Activated T-cell treated with anti-CD3 and anti-CD28 coated beads, Interleukin-2, amount 50 U/mL, for 1 hour (primary cell): ENCODE measurements around the gene RUSF1.
"Not testable (repeated sequence)": the region's sequence is repeated elsewhere in the genome, so short reads cannot be mapped to it uniquely, and the experiment has no call there.

ENCODE experiments used
- DNase-seq: peaks from one replicate; pipeline ENCODE4 v3.0.0-alpha.2; 2020

Gene RUSF1

GRCh38 chr16:31485571-31485970 lies 22.6 kb downstream of the RUSF1 start:
- DNase-seq: no peak

DNA sequence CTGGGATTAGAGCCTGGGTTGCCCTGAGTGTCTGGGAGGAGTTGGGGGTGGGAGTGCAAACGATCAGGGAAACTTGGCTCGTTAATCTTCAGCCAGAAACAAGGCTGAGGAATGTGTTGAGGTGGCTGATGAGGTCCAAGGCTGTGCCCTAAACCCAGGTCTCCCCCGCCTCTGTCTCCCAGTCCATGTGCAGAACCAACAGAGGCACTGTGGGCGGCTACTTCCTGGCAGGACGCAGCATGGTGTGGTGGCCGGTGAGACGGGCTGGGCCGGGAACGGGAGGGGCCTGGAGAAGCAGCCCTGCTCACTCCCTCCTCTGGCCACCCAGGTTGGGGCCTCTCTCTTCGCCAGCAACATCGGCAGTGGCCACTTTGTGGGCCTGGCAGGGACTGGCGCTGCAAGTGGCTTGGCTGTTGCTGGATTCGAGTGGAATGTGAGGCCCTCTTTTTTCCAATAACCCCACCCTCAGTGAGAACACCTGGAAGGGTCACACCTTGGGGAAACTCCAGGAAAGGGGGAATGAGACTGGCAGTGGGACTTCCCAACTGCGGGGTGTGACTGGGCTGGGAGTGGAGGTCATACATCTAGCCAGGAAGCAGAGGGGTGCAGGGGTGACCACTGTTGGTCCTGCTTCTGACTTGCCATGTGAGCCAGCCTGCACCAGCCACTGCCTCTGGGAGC lies 23.6 kb downstream of the RUSF1 start:
- no peak for DNase-seq

GRCh38 chr16:31484048-31484447 lies 24.1 kb downstream of the RUSF1 start:
- not testable (repeated sequence) for DNase-seq

- DNase-seq: no peak
These were observed 25.1 kb downstream of the RUSF1 start, which contains the start of gene SLC5A2 for GRCh38 chr16:31483081-31483480. Gene SLC5A2, plus strand, starts transcription at chr16:31483123. Its CDS starts 14 bp downstream, at chr16:31483137.

DNA sequence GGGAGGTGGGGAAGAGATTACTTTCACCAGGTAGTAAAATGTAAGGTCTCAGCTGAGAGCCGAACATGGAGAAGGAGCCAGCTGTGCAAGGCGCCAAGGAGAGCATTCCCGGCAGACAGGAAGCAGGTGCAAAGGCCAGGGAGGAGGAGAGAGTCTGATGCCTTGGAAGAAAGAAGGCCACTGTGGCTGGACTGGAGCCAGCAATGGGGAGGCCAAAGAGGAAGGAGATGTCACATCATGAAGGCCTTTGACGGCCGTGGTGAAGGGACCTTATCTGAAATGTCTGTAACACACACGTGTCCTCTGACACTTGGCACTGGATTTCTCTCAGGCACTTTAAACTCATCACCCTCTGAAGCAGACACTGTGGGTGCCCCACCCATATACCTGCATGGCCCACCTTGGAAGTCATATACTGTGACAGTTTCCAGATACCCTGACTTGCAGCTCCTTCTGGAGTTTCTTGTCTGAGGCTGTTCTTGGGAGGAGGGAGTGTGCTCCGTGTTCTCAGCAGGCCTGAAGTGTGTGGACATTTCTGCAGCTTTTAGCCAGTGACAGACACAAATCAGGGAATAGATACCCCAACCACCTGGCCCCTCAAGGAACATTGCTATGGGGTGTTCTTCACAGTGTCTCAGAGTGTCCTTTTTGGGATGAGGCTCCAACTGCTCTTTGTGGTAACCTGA lies 27.2 kb downstream of the RUSF1 start:
- DNase-seq: no peak

DNA sequence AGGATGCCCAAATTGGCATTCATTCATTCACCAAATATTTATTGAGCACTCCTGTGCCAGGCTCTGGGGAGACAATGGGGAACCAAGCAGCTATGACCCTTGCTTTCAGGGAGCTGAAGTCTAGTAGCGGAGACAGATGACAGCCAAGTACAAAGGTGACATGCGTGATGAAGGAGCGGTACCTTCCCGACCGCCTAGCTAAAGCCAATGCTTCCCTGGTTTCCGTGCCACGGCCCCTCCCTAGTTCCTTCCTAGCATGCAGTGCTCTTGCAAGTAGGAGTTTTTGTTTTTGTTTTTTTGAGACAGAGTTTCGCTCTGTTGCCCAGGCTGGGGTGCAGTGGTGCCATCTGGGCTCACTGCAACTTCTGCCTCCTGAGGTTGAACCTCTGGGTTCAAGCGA lies 28.4 kb downstream of the RUSF1 start:
- no peak for DNase-seq

GRCh38 chr16:31478956-31479355 lies 29.2 kb downstream of the RUSF1 start:
- no peak for DNase-seq

DNA sequence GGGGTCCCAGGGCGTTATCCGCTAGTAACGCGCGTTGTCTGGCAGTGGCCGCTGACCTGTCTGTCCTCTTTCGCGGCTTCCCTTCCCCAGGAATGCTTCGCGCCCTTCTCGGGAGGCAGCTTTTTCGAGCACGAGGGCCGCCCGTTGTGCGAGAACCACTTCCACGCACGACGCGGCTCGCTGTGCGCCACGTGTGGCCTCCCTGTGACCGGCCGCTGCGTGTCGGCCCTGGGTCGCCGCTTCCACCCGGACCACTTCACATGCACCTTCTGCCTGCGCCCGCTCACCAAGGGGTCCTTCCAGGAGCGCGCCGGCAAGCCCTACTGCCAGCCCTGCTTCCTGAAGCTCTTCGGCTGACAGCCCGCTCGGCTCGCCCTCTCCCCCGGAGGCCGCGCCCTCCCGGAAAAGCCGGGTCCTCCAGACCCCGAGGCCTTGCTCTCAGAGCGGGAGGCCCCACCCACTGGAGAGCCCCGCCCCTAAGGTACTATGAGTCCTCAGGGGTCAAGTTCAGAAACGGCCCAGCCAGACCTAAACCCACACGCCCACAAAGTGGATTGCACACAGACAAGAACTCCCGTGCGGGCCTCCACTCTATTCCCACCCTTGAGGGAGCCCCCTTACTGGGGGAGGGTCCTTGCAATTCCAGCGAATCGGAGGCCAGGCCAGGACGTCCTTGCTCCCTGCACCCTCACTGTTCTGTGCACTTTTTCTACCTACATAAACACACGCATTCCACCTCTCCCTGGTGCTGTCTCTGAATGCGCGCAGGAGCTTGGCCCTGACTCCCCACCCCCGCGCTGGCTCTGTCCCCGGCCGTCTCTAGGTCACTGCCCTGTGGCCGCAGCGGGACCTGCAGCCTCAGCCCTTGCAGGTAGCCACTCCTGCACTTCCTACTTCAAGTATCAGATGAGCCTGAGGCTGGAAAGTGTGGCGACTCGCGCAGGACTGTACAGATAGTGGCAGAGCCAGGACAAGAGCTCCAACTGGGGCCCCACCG lies 30.7 kb downstream of the RUSF1 start:
- DNase-seq: peak; percentile 53

DNA sequence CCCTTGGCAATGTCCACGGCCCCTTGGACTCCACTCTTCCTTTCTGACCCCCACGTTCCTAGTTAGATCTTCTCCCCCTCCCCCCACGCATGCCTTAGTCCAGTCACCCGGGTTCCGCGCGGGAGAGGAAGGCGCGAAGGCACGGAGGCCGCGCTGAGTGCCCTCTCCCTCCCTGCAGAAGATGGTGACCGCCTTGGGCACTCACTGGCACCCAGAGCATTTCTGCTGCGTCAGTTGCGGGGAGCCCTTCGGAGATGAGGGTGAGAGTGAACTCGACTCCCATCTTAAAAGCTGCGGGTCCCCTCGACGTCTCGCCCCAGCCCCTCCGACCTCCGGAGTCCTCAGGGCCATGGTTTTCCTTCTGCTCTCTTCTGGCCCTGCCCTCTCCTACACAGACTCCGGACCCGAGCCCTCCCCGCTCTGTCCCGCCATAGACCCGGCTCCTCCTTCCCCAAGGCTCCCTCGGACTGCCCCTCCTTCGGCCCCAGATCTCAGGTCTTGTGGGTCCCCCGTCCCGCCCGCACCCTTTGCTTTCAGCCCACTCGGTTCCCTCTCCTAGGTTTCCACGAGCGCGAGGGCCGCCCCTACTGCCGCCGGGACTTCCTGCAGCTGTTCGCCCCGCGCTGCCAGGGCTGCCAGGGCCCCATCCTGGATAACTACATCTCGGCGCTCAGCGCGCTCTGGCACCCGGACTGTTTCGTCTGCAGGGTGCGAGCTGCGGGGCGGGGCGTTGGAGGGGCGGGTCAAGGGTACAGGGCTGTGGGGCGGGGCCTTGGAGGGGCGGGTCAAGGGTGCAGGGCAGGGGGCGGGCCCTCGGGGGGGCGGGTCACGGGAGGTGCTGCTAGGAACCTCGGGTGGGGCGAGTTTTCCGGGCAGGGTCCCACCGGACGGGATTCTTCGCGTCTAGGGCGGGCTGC lies 31.6 kb downstream of the RUSF1 start:
- DNase-seq: peak; percentile 86

GRCh38 chr16:31475946-31476302 lies 32.3 kb downstream of the RUSF1 start:
- DNase-seq: no peak

- no peak for DNase-seq
These were observed 33.1 kb downstream of the RUSF1 start for GRCh38 chr16:31474773-31475738.

DNA sequence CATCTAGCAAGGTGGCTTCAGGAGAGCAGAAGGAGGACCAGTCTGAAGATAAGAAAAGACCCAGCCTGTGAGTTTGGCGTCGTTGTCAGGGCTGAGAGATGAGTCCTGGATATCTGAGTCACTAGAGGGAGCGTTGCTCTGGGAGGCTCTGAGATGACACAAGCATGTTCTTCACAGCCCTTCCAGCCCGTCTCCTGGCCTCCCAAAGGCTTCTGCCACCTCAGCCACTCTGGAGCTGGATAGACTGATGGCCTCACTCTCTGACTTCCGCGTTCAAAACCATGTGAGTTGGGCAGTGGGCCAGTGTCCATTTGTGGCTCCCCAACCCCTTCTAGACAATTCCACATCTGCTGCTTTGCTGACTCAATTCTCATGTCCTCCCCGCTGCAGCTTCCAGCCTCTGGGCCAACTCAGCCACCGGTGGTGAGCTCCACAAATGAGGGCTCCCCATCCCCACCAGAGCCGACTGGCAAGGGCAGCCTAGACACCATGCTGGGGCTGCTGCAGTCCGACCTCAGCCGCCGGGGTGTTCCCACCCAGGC lies 33.9 kb downstream of the RUSF1 start:
- DNase-seq: no peak

GRCh38 chr16:31473264-31473984 lies 34.8 kb downstream of the RUSF1 start:
- no peak for DNase-seq

- DNase-seq: peak; percentile 60
These were observed 35.4 kb downstream of the RUSF1 start for GRCh38 chr16:31472709-31473203.

- DNase-seq: no peak
These were observed 36.1 kb downstream of the RUSF1 start, which contains the start of gene TGFB1I1 for GRCh38 chr16:31471875-31472708. Gene TGFB1I1, plus strand, starts transcription at chr16:31472152. Its CDS starts 37 bp downstream, at chr16:31472189.

DNA sequence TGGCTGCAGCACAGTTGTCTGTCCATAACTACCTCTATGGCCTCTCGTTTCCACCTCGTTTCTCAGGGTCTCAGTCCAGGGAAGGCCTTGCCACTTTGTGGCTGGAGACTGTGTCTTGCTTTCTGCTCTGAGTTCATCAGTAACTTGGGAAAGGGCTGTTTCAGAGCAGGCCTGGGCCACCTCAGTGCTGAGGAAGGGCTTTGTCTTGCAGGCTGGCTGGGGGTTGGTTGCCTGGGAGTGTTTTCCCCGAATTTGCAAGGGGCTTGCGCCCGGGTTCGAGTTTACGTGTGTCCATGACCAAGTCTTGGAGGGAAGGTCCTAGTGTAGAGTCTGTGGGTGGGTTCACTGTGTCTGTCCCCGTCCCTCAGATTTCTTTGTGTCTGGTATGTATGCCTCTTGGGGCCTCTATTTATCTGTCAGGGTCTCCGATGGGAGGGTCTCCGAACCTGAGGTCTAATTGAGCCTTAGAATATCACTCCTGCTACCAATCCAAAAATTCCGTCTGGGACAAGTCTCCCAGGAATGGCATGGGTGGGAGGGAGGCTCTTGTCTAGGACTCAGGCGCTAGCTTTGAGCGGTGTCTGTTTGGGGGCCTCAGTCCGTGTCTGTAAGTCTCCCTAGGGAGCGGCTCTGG lies 36.8 kb downstream of the RUSF1 start:
- DNase-seq: no peak

DNA sequence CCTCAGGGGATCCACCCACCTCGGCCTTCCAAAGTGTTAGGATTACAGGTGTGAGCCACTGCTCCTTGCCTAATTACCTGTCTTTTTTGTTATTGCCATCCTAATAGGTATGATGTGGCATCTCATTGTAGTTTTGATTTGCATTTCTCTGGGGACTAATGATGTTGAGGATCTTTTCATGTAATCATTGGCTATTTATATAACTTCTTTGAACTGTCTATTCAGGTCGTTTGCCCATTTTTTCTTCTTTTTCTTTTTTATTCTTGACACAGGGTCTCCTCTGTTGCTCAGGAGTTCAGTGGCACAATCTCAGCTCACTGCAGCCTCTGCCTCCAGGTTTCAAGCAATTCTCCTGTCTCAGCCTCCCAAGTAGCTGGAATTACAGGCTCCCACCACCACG lies 37.6 kb downstream of the RUSF1 start:
- no peak for DNase-seq

DNA sequence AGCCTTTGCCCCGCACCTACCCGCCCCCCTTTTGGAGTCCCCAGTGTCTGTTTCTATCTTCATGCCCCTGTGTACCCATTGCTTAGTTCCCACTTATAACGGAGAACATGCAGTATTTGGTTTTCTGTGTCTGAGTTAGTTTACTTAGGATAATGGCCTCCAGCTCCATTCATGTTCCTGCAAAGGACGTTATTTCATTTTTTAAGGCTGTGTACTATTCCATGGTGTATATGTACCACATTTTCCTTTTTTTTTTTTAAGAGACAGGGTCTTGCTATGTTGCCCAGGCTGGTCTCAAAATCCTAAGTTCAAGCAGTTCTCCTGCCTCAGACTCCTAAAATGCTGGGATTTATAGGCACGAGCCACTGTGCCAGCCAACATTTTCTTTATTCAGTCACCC lies 40.3 kb downstream of the RUSF1 start:
- DNase-seq: no peak
